ENCODE results near the gene THRSP.
"Not testable (repeated sequence)": the region's sequence is repeated elsewhere in the genome, so short reads cannot be mapped to it uniquely, and the experiment has no call there.

THRSP gene, protein sequence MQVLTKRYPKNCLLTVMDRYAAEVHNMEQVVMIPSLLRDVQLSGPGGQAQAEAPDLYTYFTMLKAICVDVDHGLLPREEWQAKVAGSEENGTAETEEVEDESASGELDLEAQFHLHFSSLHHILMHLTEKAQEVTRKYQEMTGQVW

DNA sequence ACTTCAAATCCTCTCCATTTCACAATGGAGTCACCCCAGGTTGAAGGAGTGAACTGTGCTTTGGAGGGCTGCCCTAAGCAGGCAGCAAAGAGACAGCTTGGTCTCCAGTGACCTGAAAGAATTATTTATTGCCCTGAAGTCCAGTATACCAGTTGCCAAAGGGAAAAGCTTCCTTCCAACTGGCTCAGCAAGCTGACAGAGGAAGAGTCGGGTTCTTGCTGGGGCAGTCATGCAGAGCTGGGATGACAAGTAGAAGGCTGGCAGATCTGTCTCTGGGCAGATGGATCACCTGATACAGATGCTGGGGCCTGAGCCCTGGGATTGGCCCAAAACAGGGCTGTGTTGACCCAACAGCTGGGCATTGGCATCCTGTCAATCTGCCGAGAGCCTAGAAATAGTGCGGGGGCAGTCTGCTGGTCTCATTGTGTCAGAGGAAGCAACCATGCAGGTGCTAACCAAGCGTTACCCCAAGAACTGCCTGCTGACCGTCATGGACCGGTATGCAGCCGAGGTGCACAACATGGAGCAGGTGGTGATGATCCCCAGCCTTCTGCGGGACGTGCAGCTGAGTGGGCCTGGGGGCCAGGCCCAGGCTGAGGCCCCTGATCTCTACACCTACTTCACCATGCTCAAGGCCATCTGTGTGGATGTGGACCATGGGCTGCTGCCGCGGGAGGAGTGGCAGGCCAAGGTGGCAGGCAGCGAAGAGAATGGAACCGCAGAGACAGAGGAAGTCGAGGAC is at the start of gene THRSP:
Gene THRSP, plus strand, starts transcription at position 422 of the 742 bp plus-strand sequence. Its CDS starts 21 bp downstream, at position 443.
- no peak for DNase-seq (ENCODE audit: low read depth)
- TF ChIP-seq, protein P1, sequence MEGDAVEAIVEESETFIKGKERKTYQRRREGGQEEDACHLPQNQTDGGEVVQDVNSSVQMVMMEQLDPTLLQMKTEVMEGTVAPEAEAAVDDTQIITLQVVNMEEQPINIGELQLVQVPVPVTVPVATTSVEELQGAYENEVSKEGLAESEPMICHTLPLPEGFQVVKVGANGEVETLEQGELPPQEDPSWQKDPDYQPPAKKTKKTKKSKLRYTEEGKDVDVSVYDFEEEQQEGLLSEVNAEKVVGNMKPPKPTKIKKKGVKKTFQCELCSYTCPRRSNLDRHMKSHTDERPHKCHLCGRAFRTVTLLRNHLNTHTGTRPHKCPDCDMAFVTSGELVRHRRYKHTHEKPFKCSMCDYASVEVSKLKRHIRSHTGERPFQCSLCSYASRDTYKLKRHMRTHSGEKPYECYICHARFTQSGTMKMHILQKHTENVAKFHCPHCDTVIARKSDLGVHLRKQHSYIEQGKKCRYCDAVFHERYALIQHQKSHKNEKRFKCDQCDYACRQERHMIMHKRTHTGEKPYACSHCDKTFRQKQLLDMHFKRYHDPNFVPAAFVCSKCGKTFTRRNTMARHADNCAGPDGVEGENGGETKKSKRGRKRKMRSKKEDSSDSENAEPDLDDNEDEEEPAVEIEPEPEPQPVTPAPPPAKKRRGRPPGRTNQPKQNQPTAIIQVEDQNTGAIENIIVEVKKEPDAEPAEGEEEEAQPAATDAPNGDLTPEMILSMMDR (conservative IDR thresholded peaks at IDR 0.05; ENCODE audit: low read length): no peak
- H3K4me3 ChIP-seq (ENCODE audit: low read length): no peak within 1 kb of the TSS

DNA sequence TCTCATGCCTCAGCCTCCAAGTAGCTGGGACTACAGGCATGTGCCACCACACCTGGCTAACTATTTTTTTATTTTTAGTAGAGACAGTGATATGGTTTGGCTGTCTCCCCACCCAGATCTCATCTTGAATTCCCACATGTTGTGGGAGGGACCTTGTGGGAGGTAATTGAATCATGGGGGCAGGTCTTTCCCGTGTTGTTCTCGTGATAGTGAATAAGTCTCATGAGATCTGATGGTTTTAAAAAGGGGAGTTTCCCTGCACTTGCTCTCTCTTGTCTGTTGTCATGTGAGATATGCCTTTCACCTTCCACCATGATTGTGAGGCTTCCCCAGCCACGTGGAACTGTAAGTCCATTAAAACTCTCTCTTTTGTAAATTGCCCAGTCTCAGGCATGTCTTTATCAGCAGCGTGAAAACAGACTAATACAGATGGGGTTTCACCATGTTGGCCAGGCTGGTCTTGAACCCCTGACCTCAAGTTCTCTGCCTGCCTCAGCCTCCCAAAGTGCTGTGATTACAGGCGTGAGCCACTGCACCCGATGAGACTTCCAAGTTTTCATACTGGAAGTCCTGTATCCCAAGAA is 48.6 kb upstream of the THRSP start:
- not testable (repeated sequence) for DNase-seq (ENCODE audit: low read depth); H3K4me3 ChIP-seq (ENCODE audit: low read length)

DNA sequence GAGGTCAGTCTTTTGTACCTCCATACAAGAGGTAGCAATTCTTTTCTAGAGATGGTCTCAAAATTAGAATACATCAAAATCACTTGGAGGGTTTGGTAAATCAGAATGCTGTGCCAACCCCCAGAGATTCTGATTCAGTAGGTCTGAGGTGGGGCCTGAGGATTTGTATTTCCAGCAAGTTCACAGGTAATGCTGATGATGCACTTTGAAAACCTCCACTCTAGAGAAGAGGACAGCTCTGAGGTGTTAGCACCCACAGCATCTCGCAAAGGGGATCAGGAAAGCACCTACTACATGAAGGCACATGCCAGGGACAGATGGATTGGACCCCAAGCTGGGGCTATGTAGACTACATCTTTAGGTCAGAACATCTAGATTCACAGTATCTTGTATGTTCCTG is 47.8 kb upstream of the THRSP start:
- no peak overlapping the region for H3K4me3 ChIP-seq (ENCODE audit: low read length)
- no peak for DNase-seq (ENCODE audit: low read depth)
- TF ChIP-seq, protein P1 (conservative IDR thresholded peaks at IDR 0.05; ENCODE audit: low read length): no peak

DNA sequence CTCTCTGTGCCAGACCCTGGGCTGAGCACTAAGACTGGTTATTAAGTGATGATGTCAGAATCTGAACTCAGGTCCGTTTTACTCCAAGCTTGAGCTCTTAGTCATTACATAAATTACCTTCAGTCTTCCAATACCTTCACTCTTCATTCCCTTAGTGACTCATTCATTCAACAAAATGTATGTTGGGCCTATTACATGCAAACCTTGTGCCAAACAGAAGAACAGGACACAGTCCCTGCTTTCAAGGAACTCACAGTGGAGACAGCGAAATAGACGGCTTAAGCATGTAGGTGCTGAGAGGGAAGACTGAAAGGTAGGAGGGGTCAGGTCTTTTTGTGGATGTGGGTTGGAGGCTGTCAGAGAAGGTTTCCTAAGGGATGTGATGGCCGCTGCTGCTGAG is 43.9 kb upstream of the THRSP start:
- TF ChIP-seq, protein P1 (conservative IDR thresholded peaks at IDR 0.05; ENCODE audit: low read length): no peak
- H3K4me3 ChIP-seq (ENCODE audit: low read length): no peak overlapping the region
- DNase-seq (ENCODE audit: low read depth): no peak

DNA sequence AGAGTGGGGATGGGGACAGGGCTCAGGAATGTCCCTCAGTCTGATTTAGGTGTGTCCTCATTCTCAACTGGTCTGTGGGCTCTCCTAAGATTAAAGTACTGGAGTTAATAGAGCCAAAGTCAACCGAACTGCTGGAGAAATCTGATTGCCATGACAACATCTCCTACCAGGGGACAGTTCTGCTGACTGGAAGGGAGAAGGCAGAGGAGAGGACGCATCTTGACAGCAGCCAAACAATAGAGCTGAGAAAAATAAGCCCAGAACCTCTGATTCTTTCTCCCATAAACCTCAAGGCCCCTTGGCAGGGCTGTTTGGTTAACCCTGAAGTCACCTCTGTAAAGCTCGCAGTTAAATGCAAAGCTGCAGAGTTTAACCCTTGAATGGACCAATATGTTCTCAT is 43.4 kb upstream of the THRSP start:
- no peak for DNase-seq (ENCODE audit: low read depth)
- TF ChIP-seq, protein P1 (conservative IDR thresholded peaks at IDR 0.05; ENCODE audit: low read length): no peak
- H3K4me3 ChIP-seq (ENCODE audit: low read length): no peak overlapping the region

DNA sequence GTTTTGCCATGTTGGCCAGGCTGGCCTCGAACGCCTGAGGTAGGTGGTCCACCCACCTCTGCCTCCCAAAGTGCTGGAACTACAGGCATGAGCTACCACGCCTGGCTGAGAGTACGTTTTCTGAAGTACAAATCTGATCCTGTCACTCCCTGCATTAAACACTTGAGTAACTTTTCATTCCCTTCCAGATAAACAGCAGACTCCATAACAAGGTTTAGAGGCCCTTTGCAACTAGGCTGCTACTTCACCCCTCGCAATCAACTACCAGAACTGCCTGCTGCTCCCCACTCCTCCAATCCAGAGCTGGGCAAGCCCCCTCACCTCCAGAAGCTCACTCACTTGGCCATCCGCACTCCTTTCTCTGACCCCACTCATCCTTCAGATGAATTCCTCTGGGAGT is 42.0 kb upstream of the THRSP start:
- TF ChIP-seq, protein P1 (conservative IDR thresholded peaks at IDR 0.05; ENCODE audit: low read length): no peak
- DNase-seq (ENCODE audit: low read depth): no peak
- no peak overlapping the region for H3K4me3 ChIP-seq (ENCODE audit: low read length)

DNA sequence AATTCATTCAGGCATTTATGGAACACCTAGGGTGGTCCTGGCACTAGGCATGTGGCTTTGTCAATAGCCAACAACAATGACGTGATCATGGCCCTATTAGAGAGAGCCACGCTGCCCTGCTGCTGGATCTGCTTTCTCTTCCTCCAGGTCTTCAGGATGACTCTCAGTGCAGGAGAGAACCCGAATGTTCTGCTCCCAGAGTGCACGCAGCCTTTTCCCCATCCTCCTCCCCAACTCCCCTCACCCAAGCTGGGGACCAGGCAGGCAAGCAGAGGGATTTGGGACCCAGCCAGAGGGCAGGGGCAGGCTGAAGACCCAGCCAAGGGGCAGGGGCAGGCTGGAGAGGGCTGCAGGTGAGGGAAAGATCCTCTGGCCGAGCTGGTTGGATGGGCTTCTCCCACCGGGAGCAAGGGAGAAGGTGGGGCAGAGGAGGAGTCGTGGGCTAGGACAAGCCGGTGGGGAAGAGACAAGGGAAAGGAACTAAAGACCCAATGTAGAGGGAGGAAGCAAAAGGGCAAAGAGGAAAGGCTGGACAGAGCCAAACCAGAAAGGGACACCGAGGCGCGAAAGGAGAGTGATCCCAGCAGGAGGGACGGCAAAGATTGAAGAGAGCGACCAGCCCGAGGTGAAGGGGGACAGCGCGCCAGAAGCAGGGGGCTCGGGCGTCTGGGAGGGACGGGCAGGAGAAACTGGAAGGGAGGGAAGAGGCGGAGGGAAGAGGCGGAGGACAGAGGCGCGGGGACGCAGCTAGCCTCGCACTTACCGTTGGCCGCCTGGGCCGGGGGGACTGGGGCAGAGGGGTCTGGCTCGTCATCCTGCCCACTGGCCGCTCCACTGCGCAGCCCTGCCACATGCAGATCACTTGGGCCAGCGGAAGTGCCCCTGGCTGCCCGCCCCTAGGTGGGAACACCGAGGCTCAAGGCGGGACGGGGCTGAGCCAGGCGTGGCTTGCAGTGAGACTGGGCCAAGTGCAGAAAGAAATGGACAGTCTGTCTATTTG is 41.0 kb upstream of the THRSP start, which contains the start of gene KCTD14:
Gene KCTD14, minus strand, starts transcription at position 880 of the 1,000 bp plus-strand sequence. Its CDS starts 27 bp downstream, at position 853.
- DNase-seq (ENCODE audit: low read depth): no peak
- peak within 1 kb of the TSS; percentile 51 for H3K4me3 ChIP-seq (ENCODE audit: low read length)
- TF ChIP-seq, protein P1 (conservative IDR thresholded peaks at IDR 0.05; ENCODE audit: low read length): no peak
